Measurements from ENCODE around the gene CHPT1.

DNA sequence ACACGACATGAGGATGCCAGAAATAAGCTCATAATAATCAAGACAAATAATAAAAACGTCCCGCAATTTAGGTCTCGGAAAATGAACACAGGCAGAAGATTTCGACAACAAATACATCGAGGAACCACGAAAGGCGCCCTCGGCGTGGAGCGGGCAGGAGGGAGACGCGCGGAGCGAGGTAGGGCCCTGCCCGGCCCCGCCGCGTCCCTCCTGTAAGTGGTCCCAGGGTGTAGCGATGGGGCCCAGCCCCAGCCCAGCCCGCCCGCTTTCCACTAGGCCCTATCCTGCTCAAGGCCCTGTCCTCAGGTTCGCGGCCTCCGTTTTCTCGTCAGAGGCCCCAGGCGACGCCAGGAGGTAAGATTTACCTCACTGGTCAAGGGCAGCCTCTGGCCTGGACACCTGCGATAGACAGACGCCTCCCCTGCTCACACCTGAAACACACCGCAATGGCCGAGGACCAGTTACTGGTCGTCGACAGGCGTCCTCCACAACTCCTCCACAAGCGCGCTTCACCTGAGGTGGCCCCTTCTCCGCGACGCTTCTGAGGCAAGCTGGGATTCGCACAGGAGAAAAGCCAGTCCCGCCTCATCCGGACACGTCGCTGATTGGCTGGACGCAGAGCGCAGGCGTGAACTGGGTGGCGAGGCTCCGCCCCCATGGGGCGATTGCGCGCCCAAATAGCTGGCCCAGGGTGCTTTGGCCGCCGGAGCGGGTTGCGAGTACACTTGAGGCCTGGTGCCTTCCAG lies 41.7 kb downstream of the CHPT1 start, which contains the start of gene SYCP3:
- no peak for TF ChIP-seq CTCF (conservative IDR thresholded peaks at IDR 0.05; ENCODE audit: low read length)
- TF ChIP-seq EZH2phosphoT487 (IDR thresholded peaks at IDR 0.05; ENCODE audit: borderline replicate concordance), result no peak
